GM12878 (cell line): Measurements from ENCODE around the gene CDK5RAP1. TPM values are rescaled to one million over a fixed set of nuclear protein-coding genes. Genes with fewer than 3 reads are reported as not detected.

Experiments
- FOS ChIP-seq: IDR thresholded peaks from 3 replicates; pipeline ENCODE4 v1.6.1; 2011; ENCODE audit warnings: borderline replicate concordance; ENCODE audit not compliant: insufficient read length; ENCODE audit errors: extremely low read depth
- MTA2 ChIP-seq: fragments of 450-650 bp; IDR thresholded peaks from 2 replicates; pipeline ENCODE4 v1.6.1; 2016; ENCODE audit warnings: low read depth, mild to moderate bottlenecking, moderate library complexity
- MYB ChIP-seq: fragments of 150-350 bp; IDR thresholded peaks from 2 replicates; pipeline ENCODE4 v1.6.1; 2014; ENCODE audit warnings: mild to moderate bottlenecking, low read depth, low read length, borderline replicate concordance
- YBX1 ChIP-seq: fragments of 450-650 bp; IDR thresholded peaks from 2 replicates; pipeline ENCODE4 v1.6.1; 2016; ENCODE audit warnings: antibody characterized with exemption
- ZBTB33 ChIP-seq: fragments of 450-650 bp; IDR thresholded peaks from 2 replicates; pipeline ENCODE4 v1.6.1; 2017; ENCODE audit warnings: mild to moderate bottlenecking
- polyA plus RNA-seq, 11 experiments: library from polyadenylated mRNA; depleted of rRNA in 4 of 11; unstranded in 6 of 11; stranded (reverse) in 5 of 11; fragments of >200 nt; fragmentation: Nextera tagmentation in 4 of 11; fragmentation: Illumina TruSeq in 1 of 11; extraction: Ambion mirVana in 4 of 11; extraction: Trizol in 1 of 11; gene quantifications; 1 replicate in 1 of 11; 2 replicates in 10 of 11; pipeline versions ENCODE4 v1.2.1 to v1.2.3, GENCODE V29; 2011 to 2016; ENCODE audit warnings: inconsistent platforms in 2 of 11, missing spikeins in 2 of 11, low read depth in 1 of 11
- total RNA-seq, 4 experiments: library from RNA; depleted of rRNA in 3 of 4; stranded (reverse); fragments of >200 nt in 3 of 4; fragmentation: Illumina TruSeq in 1 of 4; extraction: Trizol in 1 of 4; gene quantifications; 2 replicates each; pipeline versions ENCODE4 v1.2.1 to v1.2.3, GENCODE V29; 2013 to 2021
- TF ChIP-seq, protein P1 (sequence below): fragments of 450-650 bp; IDR thresholded peaks from 2 replicates; pipeline ENCODE4 v1.6.1; 2016; ENCODE audit warnings: mild to moderate bottlenecking, moderate library complexity, borderline replicate concordance
- TF ChIP-seq, protein P2 (sequence below): IDR thresholded peaks from 2 replicates; pipeline ENCODE4 v1.6.1; 2012; ENCODE audit warnings: low read depth, low read length, improper control_type of control experiment
- TF ChIP-seq, protein P3 (sequence below): fragments of 450-650 bp; formaldehyde crosslinking; IDR thresholded peaks from 2 replicates; pipeline ENCODE4 v1.5.0; 2022; ENCODE audit warnings: mild to moderate bottlenecking, missing genetic modification characterization

CDK5RAP1 gene
- total and polyA plus RNA-seq, 10 of the 15 experiments (the other 5 are each of a cell fraction or from before 2014, with no cell fraction given) = 30.4 to 67.6 (median 38.8) TPM

GRCh38 chr20:33318096-33318429 lies 83.3 kb downstream of the CDK5RAP1 start (continued):
- TF ChIP-seq, protein P1, sequence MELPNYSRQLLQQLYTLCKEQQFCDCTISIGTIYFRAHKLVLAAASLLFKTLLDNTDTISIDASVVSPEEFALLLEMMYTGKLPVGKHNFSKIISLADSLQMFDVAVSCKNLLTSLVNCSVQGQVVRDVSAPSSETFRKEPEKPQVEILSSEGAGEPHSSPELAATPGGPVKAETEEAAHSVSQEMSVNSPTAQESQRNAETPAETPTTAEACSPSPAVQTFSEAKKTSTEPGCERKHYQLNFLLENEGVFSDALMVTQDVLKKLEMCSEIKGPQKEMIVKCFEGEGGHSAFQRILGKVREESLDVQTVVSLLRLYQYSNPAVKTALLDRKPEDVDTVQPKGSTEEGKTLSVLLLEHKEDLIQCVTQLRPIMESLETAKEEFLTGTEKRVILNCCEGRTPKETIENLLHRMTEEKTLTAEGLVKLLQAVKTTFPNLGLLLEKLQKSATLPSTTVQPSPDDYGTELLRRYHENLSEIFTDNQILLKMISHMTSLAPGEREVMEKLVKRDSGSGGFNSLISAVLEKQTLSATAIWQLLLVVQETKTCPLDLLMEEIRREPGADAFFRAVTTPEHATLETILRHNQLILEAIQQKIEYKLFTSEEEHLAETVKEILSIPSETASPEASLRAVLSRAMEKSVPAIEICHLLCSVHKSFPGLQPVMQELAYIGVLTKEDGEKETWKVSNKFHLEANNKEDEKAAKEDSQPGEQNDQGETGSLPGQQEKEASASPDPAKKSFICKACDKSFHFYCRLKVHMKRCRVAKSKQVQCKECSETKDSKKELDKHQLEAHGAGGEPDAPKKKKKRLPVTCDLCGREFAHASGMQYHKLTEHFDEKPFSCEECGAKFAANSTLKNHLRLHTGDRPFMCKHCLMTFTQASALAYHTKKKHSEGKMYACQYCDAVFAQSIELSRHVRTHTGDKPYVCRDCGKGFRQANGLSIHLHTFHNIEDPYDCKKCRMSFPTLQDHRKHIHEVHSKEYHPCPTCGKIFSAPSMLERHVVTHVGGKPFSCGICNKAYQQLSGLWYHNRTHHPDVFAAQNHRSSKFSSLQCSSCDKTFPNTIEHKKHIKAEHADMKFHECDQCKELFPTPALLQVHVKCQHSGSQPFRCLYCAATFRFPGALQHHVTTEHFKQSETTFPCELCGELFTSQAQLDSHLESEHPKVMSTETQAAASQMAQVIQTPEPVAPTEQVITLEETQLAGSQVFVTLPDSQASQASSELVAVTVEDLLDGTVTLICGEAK = no peak
- TF ChIP-seq, protein P2, sequence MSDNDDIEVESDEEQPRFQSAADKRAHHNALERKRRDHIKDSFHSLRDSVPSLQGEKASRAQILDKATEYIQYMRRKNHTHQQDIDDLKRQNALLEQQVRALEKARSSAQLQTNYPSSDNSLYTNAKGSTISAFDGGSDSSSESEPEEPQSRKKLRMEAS = no peak
- TF ChIP-seq, protein P3, sequence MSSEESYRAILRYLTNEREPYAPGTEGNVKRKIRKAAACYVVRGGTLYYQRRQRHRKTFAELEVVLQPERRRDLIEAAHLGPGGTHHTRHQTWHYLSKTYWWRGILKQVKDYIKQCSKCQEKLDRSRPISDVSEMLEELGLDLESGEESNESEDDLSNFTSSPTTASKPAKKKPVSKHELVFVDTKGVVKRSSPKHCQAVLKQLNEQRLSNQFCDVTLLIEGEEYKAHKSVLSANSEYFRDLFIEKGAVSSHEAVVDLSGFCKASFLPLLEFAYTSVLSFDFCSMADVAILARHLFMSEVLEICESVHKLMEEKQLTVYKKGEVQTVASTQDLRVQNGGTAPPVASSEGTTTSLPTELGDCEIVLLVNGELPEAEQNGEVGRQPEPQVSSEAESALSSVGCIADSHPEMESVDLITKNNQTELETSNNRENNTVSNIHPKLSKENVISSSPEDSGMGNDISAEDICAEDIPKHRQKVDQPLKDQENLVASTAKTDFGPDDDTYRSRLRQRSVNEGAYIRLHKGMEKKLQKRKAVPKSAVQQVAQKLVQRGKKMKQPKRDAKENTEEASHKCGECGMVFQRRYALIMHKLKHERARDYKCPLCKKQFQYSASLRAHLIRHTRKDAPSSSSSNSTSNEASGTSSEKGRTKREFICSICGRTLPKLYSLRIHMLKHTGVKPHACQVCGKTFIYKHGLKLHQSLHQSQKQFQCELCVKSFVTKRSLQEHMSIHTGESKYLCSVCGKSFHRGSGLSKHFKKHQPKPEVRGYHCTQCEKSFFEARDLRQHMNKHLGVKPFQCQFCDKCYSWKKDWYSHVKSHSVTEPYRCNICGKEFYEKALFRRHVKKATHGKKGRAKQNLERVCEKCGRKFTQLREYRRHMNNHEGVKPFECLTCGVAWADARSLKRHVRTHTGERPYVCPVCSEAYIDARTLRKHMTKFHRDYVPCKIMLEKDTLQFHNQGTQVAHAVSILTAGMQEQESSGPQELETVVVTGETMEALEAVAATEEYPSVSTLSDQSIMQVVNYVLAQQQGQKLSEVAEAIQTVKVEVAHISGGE = no peak
- TF ChIP-seq YBX1 (no peak), ZBTB33 (no peak), MTA2 (no peak), FOS (no peak), MYB (no peak)
